Tibial artery (tissue), 4 donors: ENCODE results near the gene ADIRF.

ENCODE experiments used
- DNase-seq, 2 donors: peaks; one replicate each; pipeline ENCODE4 v3.0.0-alpha.2; 2019
- H3K27ac ChIP-seq, 2 donors: fragments of 200-600 bp; sonication (generic) in 1 of 2; 1 replicate in 1 of 2; 2 replicates in 1 of 2; pipeline ENCODE4 v1.5.1; 2018 to 2019; ENCODE audit warnings: mild to moderate bottlenecking in 1 of 2
- H3K27me3 ChIP-seq, 2 donors: fragments of 200-600 bp; sonication (generic) in 1 of 2; one replicate each; pipeline versions ENCODE4 v1.5.1 to v1.6.0; 2016 to 2019
- H3K36me3 ChIP-seq, 3 donors: fragments of 200-600 bp; sonication (generic) in 2 of 3; one replicate each; pipeline ENCODE4 v1.5.1; 2016 to 2019; ENCODE audit warnings: mild to moderate bottlenecking in 2 of 3
- H3K4me1 ChIP-seq, 4 donors: fragments of 200-600 bp; sonication (generic) in 2 of 4; 1 replicate in 3 of 4; 2 replicates in 1 of 4; pipeline ENCODE4 v1.5.1; 2016 to 2019
- H3K4me3 ChIP-seq, 2 donors: fragments of 200-600 bp; sonication (generic) in 1 of 2; 1 replicate in 1 of 2; 2 replicates in 1 of 2; pipeline ENCODE4 v1.5.1; 2018 to 2019; ENCODE audit warnings: mild to moderate bottlenecking in 2 of 2
- H3K9me3 ChIP-seq, 3 donors: fragments of 200-600 bp; sonication (generic) in 1 of 3; one replicate each; pipeline ENCODE4 v1.5.1; 2016 to 2019
- intact Hi-C: fragments of 100-400 bp; cut with DNase I; formaldehyde crosslinking; loops from one replicate; pipeline ENCODE4 v1.15.0; 2023; ENCODE audit warnings: low total_unique reads
- TF ChIP-seq, protein P1 (sequence below), 2 experiments: fragments of 200-600 bp in 1 of 2; fragments of 450-650 bp in 1 of 2; IDR thresholded peaks; one replicate each; pipeline ENCODE4 v1.5.1; 2017 to 2019; ENCODE audit warnings: antibody characterized with exemption in 2 of 2, mild to moderate bottlenecking in 1 of 2, moderate library complexity in 1 of 2

ADIRF gene

DNA sequence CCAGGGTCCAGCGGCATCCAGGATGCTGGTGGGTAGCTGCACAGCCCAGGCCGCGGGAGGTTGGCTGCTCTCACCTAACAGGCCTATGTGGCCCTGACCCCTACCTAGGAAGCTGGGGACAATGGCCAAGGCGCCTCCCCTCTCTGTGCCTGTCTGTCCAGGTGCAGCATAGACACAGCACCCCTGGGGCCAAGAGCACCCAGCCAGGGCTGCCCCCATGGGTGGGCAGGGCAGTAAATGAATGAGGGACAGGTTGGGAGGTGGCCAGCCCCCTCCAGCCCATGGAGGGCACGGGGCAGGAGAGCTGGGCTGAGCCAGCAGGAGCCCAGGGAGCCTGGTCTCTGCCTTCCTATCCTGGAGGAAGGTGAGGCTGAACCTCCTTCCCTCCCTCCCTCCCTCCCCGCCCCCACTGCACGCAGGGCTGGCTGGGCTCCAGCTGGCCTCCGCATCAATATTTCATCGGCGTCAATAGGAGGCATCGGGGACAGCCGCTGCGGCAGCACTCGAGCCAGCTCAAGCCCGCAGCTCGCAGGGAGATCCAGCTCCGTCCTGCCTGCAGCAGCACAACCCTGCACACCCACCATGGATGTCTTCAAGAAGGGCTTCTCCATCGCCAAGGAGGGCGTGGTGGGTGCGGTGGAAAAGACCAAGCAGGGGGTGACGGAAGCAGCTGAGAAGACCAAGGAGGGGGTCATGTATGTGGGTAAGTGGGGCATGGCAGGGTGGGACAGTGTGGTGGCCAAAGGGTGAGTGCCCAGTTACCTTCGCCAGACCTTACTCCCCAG lies 10.0 kb upstream of the ADIRF start, which contains the start of gene SNCG:
TSS of gene SNCG (plus strand) at position 484 of the 785 bp plus-strand sequence. CDS start at position 583, 99 bp downstream.
- TF ChIP-seq, protein P1, sequence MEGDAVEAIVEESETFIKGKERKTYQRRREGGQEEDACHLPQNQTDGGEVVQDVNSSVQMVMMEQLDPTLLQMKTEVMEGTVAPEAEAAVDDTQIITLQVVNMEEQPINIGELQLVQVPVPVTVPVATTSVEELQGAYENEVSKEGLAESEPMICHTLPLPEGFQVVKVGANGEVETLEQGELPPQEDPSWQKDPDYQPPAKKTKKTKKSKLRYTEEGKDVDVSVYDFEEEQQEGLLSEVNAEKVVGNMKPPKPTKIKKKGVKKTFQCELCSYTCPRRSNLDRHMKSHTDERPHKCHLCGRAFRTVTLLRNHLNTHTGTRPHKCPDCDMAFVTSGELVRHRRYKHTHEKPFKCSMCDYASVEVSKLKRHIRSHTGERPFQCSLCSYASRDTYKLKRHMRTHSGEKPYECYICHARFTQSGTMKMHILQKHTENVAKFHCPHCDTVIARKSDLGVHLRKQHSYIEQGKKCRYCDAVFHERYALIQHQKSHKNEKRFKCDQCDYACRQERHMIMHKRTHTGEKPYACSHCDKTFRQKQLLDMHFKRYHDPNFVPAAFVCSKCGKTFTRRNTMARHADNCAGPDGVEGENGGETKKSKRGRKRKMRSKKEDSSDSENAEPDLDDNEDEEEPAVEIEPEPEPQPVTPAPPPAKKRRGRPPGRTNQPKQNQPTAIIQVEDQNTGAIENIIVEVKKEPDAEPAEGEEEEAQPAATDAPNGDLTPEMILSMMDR (IDR thresholded peaks at IDR 0.05): no peak
- Histone ChIP-seq H3K27me3 (no peaks in the 10 kb centered on the region), H3K27ac (peak within 1 kb of the TSS; percentile 91 to 94), H3K36me3 (peaks cover 0 to 6% (median 0%) of the 10 kb centered on the region in 3 donors), H3K9me3 (no peaks in the 10 kb centered on the region), H3K4me1 (peaks cover 14 to 79% (median 77%) of the 10 kb centered on the region in 4 donors), H3K4me3 (peak within 1 kb of the TSS; percentile 49 to 50)
- intact Hi-C loops: no loop called here
- DNase-seq: peak; percentile 43 to 89

DNA sequence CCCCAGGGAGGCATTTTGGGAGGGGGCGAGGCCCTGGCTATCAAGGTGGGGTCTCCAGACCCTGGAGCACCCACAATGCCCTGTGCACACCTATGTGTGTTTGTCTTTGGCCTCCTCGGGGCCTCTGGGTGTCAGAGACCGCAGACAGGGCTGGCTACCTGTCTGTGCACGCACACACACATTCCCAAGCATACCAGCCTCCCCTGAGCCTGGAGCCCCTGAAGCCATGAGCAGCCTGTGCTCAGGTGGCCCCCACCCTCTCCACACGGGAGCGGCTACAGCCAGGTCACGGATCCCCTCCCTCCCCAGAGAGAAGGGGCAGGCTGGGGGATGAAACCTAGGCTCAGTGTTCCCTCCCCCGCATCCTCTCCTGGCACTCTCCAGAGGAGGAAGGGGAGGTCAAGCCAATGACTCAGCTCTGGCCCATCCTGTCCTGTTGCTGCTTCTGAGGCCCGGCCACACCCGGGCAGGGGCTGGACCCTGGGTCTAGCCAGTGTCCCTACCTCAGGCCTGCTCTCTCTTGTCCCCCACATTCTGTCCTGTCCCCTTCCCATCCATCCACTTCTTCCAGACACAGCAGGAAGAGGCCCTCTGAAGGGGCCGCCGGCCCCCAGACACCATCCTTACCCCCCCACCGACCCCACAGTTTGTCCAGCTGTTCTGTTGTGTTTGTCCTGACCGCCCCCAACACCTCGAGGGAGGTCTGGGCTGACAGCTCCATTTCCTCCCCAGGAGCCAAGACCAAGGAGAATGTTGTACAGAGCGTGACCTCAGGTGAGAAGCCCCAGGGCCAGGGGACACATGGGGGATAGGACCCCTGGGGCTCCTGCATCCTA lies 9.2 kb upstream of the ADIRF start:
- Histone ChIP-seq H3K4me1 (peaks cover 7 to 79% (median 76%) of the 10 kb centered on the region in 4 donors), H3K4me3 (peak overlapping the region; percentile 49 to 50), H3K27me3 (no peaks in the 10 kb centered on the region), H3K9me3 (no peaks in the 10 kb centered on the region), H3K36me3 (peaks cover 0 to 6% (median 0%) of the 10 kb centered on the region in 3 donors), H3K27ac (peak overlapping the region; percentile 91 to 94)
- intact Hi-C loops: no loop called here
- peak; percentile 68 to 88 for DNase-seq
- TF ChIP-seq, protein P1 (IDR thresholded peaks at IDR 0.05): no peak

DNA sequence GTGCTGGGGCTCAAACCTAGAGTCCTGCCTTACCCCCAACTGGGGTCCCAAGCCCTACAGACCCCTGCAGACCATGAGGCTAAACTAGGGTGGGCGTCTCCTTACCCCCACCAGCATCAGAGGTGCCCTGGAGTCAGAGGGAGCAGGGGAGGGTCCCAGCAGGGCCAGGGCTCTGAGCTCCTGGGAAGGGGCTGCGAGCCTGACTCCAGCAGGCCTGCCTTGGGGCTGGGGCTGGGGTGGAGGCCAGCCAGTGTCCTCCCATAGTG lies 8.6 kb upstream of the ADIRF start:
- TF ChIP-seq, protein P1 (IDR thresholded peaks at IDR 0.05): no peak
- H3K36me3 ChIP-seq: peaks cover 0 to 6% (median 0%) of the 10 kb centered on the region in 3 donors
- peaks cover 5 to 79% (median 77%) of the 10 kb centered on the region in 4 donors for H3K4me1 ChIP-seq
- DNase-seq: peak in 1 of 2 donors; percentile 19
- H3K27me3 ChIP-seq: no peaks in the 10 kb centered on the region
- intact Hi-C loops: loop anchor here (10.0 kb wide), 1 partner anchor 135 kb away; the partner anchor contains the start of genes GLUD1 and SHLD2
- no peaks in the 10 kb centered on the region for H3K9me3 ChIP-seq
- H3K4me3 ChIP-seq: peak overlapping the region; percentile 49 to 50
- H3K27ac ChIP-seq: peak overlapping the region; percentile 91 to 94

DNA sequence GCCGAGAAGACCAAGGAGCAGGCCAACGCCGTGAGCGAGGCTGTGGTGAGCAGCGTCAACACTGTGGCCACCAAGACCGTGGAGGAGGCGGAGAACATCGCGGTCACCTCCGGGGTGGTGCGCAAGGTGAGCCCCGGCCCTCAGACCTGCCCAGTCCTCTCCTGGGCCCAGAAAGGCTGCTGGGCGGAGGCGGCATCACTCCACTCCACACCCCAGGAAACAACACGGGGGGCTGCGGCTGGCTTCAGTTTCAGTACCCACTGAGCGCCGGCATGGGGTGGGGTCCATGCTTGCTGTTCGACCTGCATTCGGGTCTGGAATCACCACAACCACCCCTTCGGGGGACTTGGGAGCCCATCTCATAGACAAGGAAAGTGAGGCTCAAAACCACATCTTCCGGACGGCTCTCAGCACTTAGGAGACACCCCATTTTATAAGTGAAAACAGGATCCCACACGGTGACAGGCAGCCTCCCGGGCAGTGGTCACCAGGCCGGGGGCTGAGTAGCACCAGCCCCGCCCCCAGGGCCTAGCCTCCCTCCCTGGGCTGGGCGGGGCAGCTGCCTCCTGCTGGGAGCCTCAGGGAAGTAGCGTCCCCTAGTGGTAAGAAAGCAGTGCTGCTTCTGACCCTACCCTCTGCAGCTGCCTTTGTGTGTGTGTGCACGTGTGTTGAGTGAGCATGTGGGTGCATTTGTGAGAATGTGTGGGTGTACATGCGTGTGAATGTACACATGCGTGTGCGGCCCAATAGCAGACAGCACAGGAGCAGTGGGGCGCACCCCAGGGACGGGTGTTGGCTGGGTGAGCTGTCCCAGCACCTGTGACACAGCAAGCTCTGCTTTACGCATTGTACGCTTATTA lies 8.0 kb upstream of the ADIRF start:
- H3K9me3 ChIP-seq: no peaks in the 10 kb centered on the region
- peak; percentile 50 to 84 for DNase-seq
- H3K4me3 ChIP-seq: peak overlapping the region; percentile 49 to 50
- intact Hi-C loops: loop anchor here (10.0 kb wide), 1 partner anchor 135 kb away; the partner anchor contains the start of genes GLUD1 and SHLD2
- H3K36me3 ChIP-seq: peaks cover 0 to 6% (median 0%) of the 10 kb centered on the region in 3 donors
- H3K27ac ChIP-seq: peak overlapping the region; percentile 91 to 94
- TF ChIP-seq, protein P1 (IDR thresholded peaks at IDR 0.05): peak; percentile 99
- H3K4me1 ChIP-seq: peaks cover 5 to 78% (median 74%) of the 10 kb centered on the region in 4 donors
- no peaks in the 10 kb centered on the region for H3K27me3 ChIP-seq
